ENCODE data around the gene EXOC4.

EXOC4 gene

DNA sequence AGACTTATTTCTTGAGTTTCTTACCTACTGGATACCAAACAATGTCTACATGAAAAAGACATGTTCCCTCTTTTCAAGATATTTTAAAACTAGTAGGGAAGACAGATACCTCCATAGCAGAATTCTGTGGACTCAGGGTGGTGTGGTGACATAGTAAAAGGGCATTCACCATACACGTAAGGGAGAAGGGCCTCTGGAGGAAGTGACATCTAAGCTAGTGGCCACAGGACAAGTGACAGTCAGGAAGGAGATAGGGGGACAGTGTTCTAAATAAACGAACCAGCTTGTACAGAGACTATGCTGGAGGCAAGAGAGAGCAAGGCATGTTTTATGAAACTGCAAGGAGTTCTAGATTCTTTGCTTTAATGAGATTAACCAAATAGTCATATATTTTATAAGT is 552.5 kb downstream of the EXOC4 start:
- DNase-seq, result no peak

- no peak for DNase-seq
Observed at GRCh38 chr7:133807624-133808492, 555.0 kb downstream of the EXOC4 start.

GRCh38 chr7:133808493-133808866 is 555.6 kb downstream of the EXOC4 start:
- no peak for DNase-seq

- DNase-seq, result no peak
Observed at GRCh38 chr7:133812877-133813276, 560.0 kb downstream of the EXOC4 start.

DNA sequence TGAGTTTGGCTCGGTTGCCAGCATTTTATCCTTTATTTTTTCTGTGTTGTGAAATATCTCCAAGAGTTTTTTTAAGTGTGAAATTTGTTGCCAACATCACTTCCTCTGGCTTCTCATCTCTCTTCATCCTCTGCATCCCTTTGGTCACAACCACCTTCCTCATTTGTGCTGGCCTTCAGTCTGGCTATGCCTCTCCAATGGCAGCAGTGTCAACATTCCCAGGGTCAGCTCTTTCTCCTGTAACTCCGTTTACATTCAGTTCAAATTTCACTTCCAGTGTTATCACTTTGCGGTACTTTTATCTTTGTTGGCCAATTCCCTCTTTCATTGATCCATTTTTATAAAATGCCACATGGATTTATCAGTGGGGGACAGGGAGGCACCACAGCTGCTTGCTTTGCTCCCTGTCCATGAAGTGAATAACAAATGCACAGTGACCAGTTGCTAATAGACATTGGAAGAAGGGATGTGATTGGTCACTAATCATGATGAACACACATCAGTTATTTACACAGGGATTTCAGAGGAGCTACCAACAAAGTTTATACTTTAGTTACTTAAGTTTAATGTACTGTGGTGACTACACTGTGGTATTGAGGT is 562.8 kb downstream of the EXOC4 start:
- no peak for DNase-seq

GRCh38 chr7:133819695-133820094 is 566.8 kb downstream of the EXOC4 start:
- DNase-seq, result no peak

- DNase-seq, result no peak
Observed at GRCh38 chr7:133820584-133820983, 567.7 kb downstream of the EXOC4 start.

- DNase-seq, result no peak
Observed at GRCh38 chr7:133821171-133821570, 568.3 kb downstream of the EXOC4 start.

GRCh38 chr7:133822001-133822641 is 569.2 kb downstream of the EXOC4 start:
- no peak for DNase-seq

DNA sequence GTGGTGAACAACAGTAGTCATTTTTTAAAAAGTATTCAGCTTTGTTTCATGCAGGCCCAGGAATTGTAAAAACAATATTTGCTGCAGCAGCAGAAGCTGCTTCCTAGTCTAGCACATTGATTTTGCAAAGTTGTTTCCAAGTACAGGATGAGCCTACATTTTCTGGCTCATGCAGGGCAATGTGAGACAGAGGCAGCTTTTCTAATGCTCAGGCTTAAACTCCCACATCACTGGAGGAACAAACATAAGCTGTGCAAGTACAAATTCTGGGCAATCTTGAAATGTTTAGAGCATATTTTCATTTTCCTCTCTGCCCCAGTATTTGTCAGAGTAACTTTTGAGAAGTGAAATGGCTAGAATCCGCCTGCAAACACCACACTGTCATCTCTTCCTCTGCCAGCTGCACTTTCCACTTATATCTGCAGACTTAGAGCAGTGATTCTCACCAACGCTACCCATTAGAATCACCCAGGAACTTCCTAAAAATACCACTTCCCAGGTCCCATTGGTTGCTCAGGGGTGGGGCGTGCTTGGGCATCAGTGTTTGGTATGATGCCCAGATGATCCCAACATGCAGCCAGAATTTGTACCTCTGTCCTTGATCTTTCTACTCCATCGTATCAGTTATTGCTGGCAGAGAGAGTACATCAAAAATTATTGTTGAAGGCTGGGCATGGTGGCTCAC is 570.1 kb downstream of the EXOC4 start:
- DNase-seq, result no peak

GRCh38 chr7:133824132-133824531 is 571.3 kb downstream of the EXOC4 start:
- no peak for DNase-seq

DNA sequence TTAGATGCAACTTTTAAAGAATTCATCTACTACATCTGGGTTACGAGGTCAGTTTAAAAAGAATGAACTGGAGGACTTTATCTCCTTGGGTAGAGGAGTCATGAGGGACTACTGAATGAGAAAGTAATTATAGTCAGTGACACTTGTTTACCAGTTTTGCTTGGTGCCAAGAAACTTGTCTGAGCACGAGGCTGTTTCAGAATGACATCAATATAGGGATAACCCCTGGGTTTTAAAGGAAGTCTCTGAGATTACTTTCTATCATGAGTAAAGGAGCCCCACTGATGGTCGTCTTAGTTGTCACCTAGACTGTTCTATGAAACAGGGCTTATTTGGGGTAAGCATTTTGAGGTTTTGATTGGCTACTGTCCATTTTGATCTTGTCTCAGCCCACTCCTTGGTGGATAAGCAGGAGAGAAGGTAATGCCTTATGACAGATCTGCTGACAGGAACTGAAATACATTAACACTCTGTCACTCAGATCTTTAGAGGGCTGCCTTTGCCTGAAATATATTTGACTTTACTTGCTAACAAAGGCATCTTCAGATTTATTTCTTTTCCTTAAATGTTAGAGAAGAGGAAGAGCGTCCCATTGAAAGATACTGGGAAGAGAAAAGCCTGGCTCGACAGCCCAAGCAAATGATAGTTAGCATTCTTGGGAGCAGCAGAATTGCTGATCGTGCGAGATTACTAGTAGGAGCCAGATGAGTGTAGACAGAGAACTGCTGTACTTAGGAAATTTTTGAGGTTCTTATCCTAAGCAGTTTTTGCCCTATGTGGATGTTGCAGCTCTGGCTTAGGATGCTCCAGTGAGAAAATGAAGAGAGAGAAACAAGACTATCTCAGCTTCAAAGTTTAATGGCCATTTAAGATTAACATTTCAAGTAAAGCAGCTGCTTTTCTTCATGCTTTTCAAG is 575.1 kb downstream of the EXOC4 start:
- no peak for DNase-seq

- no peak for DNase-seq
Observed at GRCh38 chr7:133828906-133829305, 576.0 kb downstream of the EXOC4 start.

GRCh38 chr7:133829336-133829897 is 576.5 kb downstream of the EXOC4 start:
- DNase-seq, result no peak

DNA sequence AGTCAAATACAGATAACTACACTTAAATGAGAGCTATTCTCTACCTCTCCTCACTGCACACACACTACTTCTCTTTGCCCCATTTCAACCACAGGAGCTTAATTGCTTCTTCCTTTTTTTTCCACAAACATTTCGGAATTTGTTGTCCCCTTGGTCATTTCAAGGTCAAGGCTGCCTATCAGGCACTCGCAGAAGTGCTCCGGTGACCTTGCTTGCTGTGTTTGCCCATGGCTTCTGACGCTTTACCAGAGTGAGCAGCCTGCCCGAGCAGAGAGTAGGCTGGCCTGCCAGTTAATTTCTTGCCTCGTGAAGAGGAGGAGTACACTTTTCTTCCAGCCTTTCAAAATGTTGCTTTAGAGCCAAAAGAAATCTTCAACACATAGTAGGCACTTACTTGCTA is 577.2 kb downstream of the EXOC4 start:
- DNase-seq, result no peak

DNA sequence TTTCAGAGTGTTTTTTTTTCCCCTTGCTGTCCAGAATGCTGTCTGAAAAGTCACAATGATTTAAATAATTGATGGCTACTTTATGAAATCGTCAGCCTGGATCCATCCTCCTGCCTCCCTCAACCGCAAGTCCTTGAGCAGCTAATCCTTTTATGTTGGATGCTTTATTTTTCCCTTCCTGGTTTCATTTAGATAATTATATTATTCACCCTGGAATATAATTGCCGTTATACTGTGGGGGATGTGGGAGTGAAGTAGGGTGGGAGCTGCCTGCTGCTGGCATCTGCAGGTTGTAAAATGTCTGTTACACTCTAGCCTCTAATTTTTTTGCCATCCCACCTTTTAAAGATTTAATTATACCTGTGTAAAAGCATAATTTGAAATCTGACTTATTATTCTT is 583.8 kb downstream of the EXOC4 start:
- DNase-seq, result no peak

DNA sequence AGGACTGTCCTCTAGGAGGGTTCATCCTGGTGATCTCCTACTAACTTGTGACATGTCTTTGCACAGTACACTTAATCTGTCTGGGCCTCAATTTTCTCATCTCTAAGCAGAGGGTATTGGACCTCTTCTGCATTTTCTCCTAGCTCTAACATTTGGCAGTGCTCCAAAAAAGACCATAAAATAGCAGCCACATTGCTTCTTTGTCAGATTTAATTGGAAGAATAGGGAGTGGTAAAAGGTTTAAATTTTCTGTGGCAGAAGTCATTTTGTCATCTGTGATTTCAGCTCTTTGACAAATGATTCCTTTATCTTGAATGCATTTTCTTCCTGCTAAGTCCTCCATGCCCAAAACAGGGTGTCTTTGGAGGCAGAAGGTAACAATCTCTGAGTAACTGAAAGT is 584.3 kb downstream of the EXOC4 start:
- no peak for DNase-seq

DNA sequence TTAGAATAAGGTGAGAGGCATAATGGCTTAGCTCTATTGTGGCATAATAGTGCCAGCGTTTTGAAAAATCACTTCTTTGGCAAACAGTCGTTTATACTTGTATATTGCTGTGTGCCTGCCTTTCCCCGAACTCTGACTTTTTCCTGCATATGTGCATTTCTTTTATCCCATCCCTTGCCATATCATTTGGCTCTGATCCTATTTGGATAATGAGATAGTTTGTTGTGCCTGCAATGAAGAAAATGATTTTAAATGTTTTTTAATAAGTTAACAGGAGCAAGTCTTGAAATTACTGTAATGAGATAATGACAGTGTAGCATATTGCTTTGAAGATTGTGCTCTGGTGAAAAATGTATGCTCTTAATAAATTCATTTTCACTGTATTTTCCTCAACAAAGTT is 586.2 kb downstream of the EXOC4 start:
- no peak for DNase-seq

GRCh38 chr7:133843341-133843740 is 590.5 kb downstream of the EXOC4 start:
- DNase-seq, result no peak

DNA sequence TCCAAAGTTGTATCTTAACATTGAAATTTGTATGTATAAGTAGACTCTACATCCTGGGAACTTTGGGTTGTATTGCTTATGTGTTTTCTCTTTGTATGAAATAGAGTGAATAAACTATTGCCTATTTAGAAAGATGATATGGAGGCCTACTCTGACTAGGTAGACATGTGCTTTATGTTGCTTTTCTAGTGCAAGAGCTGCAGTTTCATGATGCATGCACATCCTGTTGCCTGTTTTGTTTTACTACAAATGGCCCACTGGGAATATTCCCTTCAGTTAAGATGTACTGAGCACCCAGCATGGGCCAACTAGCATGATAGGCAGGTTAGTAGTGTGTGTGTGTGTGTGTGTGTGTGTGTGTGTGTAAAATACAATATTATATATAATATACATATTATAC is 592.1 kb downstream of the EXOC4 start:
- DNase-seq, result no peak

- DNase-seq, result no peak
Observed at GRCh38 chr7:133846203-133846945, 593.5 kb downstream of the EXOC4 start.
